Muscle layer of duodenum (tissue), 2 donors: ENCODE measurements around the gene ABLIM2.

Experiments used
- H3K27ac ChIP-seq: one replicate; pipeline ENCODE4 v1.7.0; 2013; ENCODE audit warnings: mild to moderate bottlenecking, low read length
- H3K27me3 ChIP-seq: one replicate; pipeline ENCODE4 v1.7.0; 2013; ENCODE audit warnings: low read depth, mild to moderate bottlenecking, control low read depth, low read length
- H3K36me3 ChIP-seq, 2 donors: one replicate each; pipeline ENCODE4 v1.7.0; 2013; ENCODE audit warnings: low read length in 2 of 2, control low read depth in 1 of 2, mild to moderate bottlenecking in 1 of 2; ENCODE audit not compliant: insufficient read depth in 2 of 2, control insufficient read depth in 1 of 2
- H3K4me1 ChIP-seq, 2 donors: one replicate each; pipeline ENCODE4 v1.7.0; 2013; ENCODE audit warnings: low read length in 2 of 2, mild to moderate bottlenecking in 2 of 2, control low read depth in 1 of 2, moderate library complexity in 1 of 2; ENCODE audit not compliant: insufficient read depth in 2 of 2, control insufficient read depth in 1 of 2
- H3K4me3 ChIP-seq, 2 donors: one replicate each; pipeline ENCODE4 v1.7.0; 2013; ENCODE audit warnings: low read length in 2 of 2, low read depth in 1 of 2, mild to moderate bottlenecking in 1 of 2
- H3K9me3 ChIP-seq, 2 donors: one replicate each; pipeline ENCODE4 v1.7.0; 2013; ENCODE audit warnings: low read length in 2 of 2, control low read depth in 1 of 2, mild to moderate bottlenecking in 1 of 2; ENCODE audit not compliant: control insufficient read depth in 1 of 2
- donor health status: healthy.

The ABLIM2 gene

DNA sequence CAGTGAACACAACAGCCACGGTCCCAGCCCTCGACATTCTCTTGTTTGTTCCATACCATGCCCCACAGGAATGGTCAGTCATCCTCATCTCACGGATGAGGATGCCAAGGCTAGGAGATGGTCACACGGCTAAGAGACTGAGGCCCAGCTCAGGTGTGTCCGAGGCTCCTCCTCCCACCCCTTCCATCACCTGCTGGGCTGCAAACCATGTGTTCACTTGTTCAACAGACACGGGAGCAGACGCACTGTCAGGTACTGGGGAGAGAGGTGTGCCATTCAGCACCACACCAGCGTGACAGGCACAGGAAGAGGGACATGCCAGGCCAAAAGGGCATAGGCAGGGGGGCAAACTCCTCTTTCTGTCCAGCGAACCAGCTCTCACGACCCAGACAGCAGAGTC is 45.9 kb downstream of the ABLIM2 start:
- Histone ChIP-seq H3K36me3 (no peaks in the 10 kb centered on the region), H3K4me3 (no peak overlapping the region), H3K9me3 (no peaks in the 10 kb centered on the region), H3K27me3 (no peaks in the 10 kb centered on the region), H3K27ac (no peak overlapping the region), H3K4me1 (peaks cover 0 to 4% of the 10 kb centered on the region in 2 donors)

DNA sequence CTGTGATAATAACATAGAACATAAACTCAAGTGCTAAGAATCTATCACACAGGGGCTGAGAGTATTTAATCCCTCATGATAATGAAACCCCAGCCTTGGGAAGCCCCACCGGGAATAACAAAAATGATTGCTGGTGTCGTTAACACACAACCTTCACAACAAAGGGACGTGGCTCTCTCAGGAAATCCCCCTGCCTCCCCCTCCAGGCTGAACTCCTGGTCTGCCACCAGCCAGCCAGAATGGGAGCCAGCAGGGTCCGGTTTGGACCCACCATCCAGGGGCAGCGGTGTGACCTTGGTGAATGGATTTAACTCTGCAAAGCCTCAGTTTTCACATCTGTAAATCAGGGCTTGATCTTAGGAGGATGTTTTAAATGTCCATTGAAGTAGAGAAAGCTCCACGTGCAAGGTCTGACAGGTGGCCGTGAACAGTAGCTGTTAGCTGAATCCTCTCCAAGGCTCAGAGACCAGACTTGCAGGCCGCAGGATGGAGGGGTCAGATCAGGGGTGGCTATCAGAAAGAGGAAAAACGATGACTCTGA is 46.5 kb downstream of the ABLIM2 start:
- Histone ChIP-seq H3K4me3 (no peak overlapping the region), H3K9me3 (no peaks in the 10 kb centered on the region), H3K27ac (no peak overlapping the region), H3K27me3 (no peaks in the 10 kb centered on the region), H3K36me3 (no peaks in the 10 kb centered on the region), H3K4me1 (peaks cover 0 to 4% of the 10 kb centered on the region in 2 donors)

DNA sequence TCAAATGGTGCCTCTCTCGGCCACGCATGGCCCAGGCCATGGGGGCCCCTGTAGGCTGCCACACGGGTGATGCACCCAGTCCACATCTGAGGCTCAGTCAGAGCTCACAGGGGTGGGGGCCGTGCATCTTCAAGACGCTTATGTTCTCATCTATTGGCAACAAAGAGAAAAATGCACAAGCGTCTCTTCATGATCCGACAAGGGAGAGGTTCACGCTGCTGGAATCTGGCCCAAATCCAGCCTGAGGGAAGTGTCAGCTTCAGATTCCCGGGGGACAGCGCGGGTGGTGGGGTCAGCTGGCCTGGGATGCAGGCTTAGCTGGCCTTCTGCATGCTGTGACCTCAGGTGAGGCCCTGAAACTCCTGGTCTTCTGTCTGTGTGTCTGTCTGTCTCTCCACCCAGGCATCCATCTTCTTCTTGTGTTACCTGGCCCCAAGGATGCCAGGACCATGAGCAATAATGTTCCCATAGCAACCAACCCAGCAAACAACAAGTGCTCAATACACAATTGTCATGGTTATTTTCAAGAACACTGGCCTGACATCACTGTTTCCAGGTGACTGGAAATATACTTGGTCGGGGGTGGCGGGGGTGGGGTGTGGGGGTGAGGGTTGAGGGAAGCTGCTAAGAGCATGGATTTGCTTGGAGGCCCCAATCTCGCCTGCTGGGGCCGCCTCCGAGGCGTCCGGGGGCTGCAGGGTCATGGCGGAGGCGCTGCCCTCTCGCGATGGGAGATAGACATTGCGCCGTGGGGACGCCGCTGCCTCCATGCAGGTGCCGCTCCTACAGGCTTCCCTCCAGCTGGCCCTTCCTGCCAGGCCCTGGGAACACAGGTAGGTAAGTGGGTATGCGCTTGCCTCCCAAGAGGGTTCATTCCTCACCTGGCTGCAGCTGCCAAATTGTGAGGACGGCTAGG is 48.3 kb downstream of the ABLIM2 start:
- Histone ChIP-seq H3K4me1 (peaks cover 0 to 4% of the 10 kb centered on the region in 2 donors), H3K9me3 (no peaks in the 10 kb centered on the region), H3K27ac (no peak overlapping the region), H3K36me3 (no peaks in the 10 kb centered on the region), H3K27me3 (no peaks in the 10 kb centered on the region), H3K4me3 (no peak overlapping the region)

DNA sequence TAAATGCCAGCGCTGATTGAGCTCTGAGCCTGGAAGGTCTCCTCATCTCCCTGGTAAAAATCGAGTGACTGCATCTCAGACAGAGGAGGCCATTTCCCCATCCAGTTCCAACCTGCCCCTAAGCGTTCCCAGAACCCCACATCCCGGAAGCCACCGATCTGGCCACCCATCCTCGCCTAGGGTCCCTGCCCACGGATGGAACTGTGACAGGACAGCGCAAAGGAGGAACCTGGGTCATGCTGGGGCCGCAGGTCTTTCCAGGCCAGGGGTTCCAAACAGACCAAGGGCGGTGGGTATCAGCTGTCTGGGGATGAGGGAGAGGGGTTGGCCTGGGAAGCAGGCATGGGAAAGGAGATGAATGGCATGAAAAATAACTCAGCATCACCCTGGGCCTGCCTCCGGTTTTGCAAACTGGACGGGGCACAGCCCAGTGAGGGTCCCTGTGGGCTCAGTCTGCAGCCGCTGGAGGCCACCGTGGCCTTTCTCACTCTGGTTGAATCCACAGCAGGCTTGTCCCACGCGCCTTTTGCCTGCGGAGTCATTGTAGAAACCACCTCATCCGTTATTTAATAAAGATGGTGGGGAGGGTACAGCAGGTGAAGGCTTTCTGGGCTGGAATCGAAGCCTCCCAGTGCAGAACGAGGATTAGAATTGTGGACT is 49.1 kb downstream of the ABLIM2 start:
- H3K4me1 ChIP-seq, result peaks cover 0 to 4% of the 10 kb centered on the region in 2 donors
- no peaks in the 10 kb centered on the region for H3K36me3 ChIP-seq
- H3K4me3 ChIP-seq, result no peak overlapping the region
- H3K9me3 ChIP-seq, result no peaks in the 10 kb centered on the region
- H3K27ac ChIP-seq, result no peak overlapping the region
- no peaks in the 10 kb centered on the region for H3K27me3 ChIP-seq

DNA sequence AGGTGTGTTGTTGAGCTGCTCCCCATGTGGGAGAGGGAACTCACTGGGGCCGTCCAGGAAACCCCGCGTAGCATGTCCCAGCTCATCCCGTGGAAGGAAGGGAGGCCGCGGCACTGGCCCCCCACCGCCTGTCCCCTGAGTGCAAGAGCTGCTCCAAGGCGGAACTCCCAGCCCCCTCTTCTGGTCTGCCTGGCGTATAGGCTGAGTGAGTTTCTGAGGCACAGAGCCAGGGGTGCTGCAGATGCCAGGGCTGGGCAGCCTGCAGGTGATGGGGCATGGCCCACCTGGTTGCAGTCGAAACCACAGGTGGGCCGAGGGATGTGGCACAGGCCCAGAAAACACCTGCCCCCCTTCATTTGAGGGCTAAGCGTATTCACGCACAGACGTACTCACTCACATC is 49.6 kb downstream of the ABLIM2 start:
- Histone ChIP-seq H3K36me3 (no peaks in the 10 kb centered on the region), H3K27ac (no peak overlapping the region), H3K4me1 (peaks cover 0 to 1% of the 10 kb centered on the region in 2 donors), H3K9me3 (no peaks in the 10 kb centered on the region), H3K27me3 (no peaks in the 10 kb centered on the region), H3K4me3 (no peak overlapping the region)

DNA sequence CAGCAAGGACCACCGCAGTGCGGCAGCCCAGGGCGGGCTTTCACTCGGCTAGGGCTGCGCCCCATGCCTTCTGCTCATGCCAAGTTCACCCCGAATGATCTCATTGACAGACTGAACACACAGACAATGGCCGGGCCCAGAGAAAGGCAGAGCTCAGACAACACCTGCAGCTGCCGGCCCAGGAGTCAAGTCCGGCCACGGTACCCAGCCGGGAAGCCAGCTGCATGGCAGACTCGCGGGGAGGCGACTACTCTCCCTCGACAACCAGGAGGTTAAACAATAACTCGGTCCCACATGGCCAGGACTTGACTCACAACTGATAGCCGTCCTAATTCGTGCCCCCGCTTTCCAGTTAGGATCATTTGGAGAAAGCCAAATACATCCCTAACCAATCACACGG is 50.4 kb downstream of the ABLIM2 start:
- Histone ChIP-seq H3K9me3 (no peaks in the 10 kb centered on the region), H3K4me3 (no peak overlapping the region), H3K27me3 (no peaks in the 10 kb centered on the region), H3K4me1 (no peaks in the 10 kb centered on the region), H3K27ac (no peak overlapping the region), H3K36me3 (no peaks in the 10 kb centered on the region)

DNA sequence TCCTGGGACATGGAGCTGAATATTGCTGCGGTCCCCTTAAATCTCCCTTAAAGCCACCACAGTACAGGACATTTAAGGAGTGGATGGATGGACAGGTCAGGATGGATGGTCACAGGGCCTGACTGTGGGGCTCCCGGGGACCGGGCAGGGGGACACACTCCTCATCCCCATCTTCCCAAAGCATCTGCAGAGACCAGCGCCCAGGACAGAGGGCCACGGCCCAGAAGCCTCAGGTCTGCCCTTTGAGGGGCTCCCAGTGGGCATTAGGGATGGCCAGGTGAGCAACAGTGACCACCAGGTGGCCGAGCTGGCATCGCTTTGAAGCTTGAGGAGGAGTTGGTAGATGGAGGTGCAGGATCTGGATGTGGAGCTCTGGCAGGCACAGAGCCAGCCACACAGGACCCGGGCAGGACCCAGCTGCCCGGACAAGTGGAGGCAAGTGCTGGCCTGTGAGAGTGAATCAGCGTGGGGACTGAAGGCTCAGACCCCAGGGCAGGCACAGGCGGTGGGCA is 51.4 kb downstream of the ABLIM2 start:
- Histone ChIP-seq H3K27me3 (no peaks in the 10 kb centered on the region), H3K9me3 (no peaks in the 10 kb centered on the region), H3K36me3 (no peaks in the 10 kb centered on the region), H3K27ac (no peak overlapping the region), H3K4me1 (no peaks in the 10 kb centered on the region), H3K4me3 (no peak overlapping the region)

DNA sequence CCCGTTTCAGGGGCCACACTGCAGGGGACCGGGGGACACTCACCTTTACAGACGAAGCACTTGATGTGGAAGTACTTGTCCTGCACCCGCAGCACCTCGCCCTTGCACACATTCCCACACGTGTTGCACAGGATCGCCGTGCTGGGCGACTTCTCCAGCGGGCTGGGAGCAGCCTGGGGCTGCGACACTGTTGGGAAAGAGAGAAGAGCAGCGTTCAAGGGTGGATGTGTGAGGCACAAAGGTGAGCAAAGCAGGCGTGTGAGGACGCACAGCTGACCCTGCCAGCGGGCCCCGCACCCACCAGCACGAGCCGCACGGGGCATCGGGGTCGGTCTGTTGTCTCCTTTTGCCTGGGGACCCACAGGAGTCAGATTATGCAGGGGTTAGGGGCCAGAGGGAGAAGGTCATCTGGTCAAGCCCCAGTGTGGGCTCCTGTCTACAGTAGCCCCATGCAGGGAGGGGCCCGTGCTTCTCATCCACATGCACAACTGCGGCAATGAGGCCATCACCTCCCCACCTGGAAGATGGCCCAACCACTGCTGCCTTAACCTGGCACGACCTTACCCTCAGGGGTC is 52.1 kb downstream of the ABLIM2 start:
- Histone ChIP-seq H3K36me3 (no peaks in the 10 kb centered on the region), H3K4me3 (no peak overlapping the region), H3K27ac (no peak overlapping the region), H3K27me3 (no peaks in the 10 kb centered on the region), H3K9me3 (no peaks in the 10 kb centered on the region), H3K4me1 (no peaks in the 10 kb centered on the region)

DNA sequence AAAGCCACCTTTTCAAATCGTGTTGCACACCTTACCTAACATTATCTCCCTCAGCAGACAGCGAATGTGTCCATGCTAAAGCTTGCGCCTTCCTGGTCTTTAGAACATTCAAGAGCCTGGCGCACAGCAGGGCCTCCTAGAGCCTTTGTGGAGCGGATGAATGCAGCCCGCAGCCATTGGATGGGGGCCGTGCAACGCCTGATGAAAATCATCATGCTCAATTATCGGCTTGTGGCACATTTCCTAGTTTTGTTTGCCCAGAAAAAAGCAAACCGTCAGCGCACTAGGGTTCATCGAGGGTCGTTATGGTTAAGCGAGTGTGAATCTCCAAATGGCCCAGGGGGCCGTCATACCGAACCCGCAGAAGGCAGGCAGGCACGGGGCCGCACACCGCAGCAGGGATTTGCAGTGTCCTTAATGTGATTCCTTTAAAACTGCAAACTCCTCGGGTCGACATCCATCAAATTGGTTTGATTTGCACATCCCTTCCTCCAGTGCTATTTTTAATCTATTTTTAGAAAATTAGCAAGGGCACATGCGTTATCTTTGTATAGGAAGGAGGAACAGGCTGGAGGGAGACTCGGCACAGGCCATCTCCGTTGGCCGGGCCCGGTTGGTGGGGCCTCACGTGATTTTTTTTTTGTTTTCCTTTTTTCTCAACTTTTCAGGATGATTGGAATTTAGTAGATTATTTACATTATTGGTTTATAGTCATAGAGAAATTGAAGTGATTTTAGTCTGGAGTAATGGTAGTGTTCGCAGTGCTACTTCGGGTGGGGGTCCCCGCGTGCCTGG is 53.1 kb downstream of the ABLIM2 start:
- Histone ChIP-seq H3K27ac (no peak overlapping the region), H3K4me3 (no peak overlapping the region), H3K9me3 (no peaks in the 10 kb centered on the region), H3K4me1 (no peaks in the 10 kb centered on the region), H3K27me3 (no peaks in the 10 kb centered on the region), H3K36me3 (no peaks in the 10 kb centered on the region)

DNA sequence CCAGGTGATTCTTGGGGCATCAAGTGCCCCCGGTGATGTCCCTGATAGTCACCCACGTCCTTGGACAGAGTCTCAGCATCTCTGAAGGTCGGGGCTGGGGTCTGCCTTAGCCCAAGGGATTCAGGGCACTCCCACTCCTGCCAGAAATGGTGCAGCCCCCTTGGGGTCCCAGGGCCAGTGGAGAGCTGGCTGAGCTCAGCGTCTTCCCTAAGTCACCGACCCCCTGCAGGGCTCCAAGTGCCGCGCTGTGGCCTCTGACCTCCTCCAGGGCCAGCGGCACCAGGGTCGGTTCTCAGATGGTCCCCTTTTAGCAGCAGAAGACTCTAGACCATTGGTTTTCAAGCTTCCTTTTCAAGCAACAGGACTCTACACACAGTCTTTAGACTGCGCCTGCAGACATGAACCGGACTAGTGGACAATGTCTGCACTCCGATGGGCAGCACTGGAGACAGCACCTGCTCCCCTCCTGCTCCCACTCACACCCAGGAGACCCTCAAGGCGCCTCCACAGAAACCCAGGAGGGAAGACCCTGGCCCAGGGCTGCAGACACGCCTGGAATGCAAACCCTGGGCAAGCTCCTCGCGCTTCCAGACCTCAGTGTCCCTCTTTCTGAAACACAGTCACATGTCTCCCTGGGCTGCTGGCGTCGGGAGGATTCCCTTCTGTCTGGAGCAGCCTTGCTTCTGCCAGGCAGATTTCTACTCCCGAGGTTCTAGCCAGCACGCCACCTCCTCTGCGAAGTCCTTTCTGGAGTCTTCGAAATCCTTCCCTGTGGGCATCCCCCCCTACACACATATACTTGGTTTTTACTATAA is 53.9 kb downstream of the ABLIM2 start:
- Histone ChIP-seq H3K4me1 (no peaks in the 10 kb centered on the region), H3K9me3 (no peaks in the 10 kb centered on the region), H3K27me3 (no peaks in the 10 kb centered on the region), H3K36me3 (no peaks in the 10 kb centered on the region), H3K27ac (no peak overlapping the region), H3K4me3 (no peak overlapping the region)
